Colon (tissue), 2 donors: ENCODE data around the gene SEMA5B.

ENCODE experiments used
- FAIRE-seq: peaks from 2 replicates; lab custom pipeline; 2012; peaks lifted over from hg19 to GRCh38; lab: Jason Lieb, UNC
- donor health status: control.
- donor health status: control.

Gene SEMA5B

GRCh38 chr3:123027292-123028232 is at the start of gene SEMA5B:
SEMA5B (minus strand) TSS chr3:123027763; CDS start chr3:122961263, 66,500 bp downstream.
- no peak for FAIRE-seq

- FAIRE-seq: no peak
Observed at GRCh38 chr3:123076496-123077418, 49.2 kb upstream of the SEMA5B start.

- no peak for FAIRE-seq
Observed at GRCh38 chr3:123076112-123076495, 48.5 kb upstream of the SEMA5B start.

DNA sequence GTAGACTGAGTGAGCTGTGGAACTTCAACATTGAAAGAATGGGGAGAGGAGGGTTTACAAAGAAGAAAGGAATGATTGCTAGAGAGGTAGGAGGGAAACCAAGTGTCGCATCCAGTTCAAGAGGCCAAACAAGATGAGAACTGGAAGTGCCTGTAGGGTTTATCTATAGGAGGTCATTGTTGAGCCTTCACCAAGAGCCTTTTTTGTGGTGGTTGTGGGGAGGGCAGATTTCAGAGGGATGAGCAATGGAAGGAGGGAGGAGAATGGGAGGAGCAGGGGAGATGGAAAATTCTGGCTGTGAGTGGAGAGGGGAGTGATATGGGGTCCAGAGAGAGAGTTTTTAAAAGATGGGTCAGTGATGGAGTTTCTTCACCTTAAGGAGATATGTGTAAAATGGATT is 47.8 kb upstream of the SEMA5B start:
- no peak for FAIRE-seq

GRCh38 chr3:123072564-123072963 is 45.0 kb upstream of the SEMA5B start:
- FAIRE-seq: no peak

DNA sequence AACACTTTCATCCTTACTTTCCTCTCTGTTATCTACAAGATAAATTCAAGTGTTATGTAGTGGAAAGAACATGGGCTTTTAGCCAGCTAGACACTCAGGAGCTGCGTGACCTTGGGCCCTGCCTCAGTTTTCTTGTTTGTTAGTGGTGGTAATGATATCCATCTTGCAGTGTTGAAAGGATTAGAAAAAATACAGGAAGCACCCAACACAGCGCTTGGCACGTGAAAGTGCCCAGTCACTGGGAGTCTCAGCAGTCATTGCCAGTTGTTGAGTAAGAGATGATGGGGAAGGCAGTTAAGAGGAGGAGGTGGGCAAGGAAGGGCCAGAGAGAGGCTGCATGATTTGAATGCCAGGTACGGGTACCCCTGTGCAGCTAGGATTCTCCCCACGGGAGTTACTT is 44.6 kb upstream of the SEMA5B start:
- FAIRE-seq: no peak

- FAIRE-seq: no peak
Observed at GRCh38 chr3:123071581-123071980, 44.0 kb upstream of the SEMA5B start.

DNA sequence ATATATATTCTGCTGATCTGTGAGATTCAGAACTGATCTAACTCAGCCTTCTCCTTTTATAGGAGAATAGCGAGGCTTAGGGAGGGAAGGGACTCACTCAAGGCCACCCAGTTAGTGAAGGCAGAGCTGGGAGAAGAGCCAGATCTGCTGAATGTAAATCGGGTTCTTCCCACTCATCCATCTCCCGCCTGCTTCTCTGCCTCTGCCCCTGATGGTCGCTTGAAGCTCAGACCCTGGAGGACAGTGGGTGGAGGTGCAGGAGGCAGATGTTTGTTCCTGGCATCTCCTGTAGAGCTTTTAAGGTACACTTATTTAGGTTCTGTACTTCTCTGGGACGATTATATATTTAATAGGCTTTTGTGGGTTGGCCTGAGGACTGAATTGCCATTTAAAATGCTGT is 43.6 kb upstream of the SEMA5B start:
- no peak for FAIRE-seq

DNA sequence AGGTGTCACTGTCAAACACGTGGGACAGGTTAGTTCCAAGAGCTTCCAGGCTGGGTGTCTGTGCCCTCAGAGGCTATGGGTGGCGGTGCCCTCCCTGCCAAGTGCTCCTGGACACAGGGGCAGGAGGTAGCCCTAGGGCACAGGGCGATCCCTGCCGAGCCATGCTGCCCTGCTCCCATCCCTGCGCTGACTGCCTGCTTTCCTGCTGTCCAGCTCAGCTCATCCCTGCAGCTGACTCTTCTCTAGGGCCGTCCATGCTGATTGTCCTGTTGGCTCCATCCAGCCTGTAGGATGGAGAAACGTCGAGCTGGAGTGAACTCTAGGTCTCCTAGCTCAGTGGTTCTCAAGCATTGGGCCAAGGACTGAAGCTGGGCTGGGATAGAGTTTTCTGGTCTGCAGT is 42.9 kb upstream of the SEMA5B start:
- no peak for FAIRE-seq

DNA sequence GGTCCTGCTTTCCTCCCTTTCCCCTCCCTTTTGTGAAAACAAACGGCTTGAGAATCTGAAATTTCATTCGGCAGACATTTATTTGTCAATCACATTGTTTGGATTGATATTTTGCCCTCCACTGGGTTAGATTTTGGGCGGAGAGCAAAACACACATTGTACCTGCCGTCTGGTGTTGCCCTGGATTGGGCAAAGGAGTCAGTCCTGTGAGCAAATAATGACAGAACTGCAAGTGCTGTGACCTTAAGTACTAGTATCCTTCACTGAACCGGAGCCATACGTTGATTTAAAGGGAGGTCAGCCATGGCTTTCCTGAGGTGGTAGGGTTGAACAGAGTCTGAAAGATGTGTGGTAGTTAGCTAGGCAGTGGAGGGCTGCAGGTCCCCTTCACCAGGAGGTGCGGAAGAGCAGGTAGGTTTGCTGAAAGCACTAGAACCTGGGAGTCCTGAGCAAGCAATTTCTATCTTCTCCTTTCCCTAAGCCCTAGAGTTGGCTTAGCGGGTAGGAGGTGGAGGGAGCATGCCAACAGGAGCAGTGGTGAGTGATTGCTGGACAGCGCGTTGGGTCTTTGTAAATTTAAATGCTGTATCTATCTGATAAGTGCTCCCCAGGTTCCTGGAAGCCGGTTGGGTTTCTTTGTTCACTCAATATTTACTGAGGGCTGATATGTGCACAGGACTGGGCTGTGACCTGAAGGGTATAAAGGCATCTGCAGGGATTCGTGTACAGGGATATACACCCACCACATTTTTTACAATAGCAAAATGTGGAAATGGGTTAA is 41.2 kb upstream of the SEMA5B start:
- FAIRE-seq: no peak

- FAIRE-seq: no peak
Observed at GRCh38 chr3:123067689-123068600, 40.4 kb upstream of the SEMA5B start.

DNA sequence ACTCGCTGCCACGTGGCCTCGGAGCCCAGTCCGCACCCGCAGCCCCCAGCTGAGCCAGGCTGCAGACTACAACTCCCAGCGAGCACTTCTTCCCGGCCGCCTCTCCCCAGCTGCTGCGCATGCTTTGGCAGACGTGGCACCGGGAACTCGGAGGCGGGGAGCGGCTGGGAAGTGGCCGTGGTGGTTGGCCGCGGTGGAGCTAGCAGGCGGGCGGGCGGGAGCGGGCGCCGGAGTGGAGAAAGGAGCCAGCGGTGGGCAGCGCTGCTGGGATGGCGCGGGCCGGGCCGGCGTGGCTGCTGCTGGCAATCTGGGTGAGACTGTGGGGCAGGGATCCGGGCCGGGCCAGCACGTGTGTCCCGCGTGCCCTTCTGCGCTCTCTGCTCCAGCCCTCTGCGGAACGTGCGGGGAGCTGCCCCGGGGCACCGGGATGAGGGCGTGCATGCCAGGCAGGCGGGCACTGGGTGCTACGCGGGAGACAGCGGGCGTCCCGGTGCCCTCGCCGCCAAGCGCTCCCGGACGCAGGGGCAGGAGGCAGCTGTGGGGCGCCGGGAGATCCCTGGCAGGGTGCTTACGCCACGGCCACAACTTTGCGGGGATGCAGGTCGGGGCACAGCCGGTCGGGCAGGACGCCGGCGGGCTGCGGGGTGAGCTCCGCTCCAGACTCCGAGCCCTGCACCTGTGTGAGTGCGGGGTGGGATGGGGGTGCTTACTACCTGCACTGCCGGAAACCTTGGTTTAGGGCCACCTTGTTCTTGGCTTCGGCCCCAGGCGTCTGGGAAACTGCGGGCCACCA is 39.5 kb upstream of the SEMA5B start, which contains the start of gene PDIA5:
PDIA5 (plus strand) TSS at position 130 of the 793 bp plus-strand sequence; CDS start at position 270, 140 bp downstream.
- no peak for FAIRE-seq

- no peak for FAIRE-seq
Observed at GRCh38 chr3:123066599-123066895, 39.0 kb upstream of the SEMA5B start.

DNA sequence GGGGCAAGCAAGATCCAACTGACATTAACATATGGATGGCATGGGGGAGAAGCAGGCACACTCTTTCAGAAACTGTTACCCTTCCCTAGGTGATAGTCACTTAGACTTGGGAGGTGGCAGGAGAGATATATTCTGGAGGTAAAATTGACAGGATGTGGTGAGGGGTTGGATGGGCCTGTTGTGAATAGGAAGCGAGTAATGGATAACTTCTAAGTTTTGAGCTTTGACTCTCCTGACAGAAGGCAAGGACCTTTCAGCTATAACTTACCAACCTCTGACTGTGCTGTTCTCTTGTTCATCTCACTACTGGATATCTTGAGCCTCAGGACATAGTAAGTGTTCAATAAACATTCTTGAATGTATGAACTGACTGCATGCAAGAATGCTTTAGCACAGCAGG is 37.4 kb upstream of the SEMA5B start:
- no peak for FAIRE-seq

DNA sequence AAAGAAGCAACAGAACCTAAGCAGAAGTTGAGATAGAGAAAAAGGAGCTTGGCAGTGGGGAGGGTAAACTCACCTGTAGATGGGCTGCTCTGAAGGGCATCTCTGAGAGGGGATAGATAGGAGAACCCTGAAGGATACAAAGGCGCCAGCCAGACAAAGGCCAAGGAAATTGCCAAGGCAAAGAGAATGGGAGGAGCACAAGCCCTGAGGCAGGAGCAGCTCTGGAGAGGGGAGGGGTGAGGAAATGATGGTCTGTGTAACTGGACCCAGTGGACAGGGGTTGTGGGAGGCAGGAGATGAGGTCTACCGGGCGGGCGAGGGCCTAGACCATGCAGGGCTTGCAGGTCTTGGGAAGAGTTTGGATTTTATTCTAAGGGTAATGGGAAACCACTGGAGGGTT is 36.9 kb upstream of the SEMA5B start:
- no peak for FAIRE-seq

- no peak for FAIRE-seq
Observed at GRCh38 chr3:123063034-123063433, 35.5 kb upstream of the SEMA5B start.

GRCh38 chr3:123061856-123062255 is 34.3 kb upstream of the SEMA5B start:
- no peak for FAIRE-seq

GRCh38 chr3:123060054-123060453 is 32.5 kb upstream of the SEMA5B start:
- no peak for FAIRE-seq

- FAIRE-seq: no peak
Observed at GRCh38 chr3:123058505-123058904, 30.9 kb upstream of the SEMA5B start.

DNA sequence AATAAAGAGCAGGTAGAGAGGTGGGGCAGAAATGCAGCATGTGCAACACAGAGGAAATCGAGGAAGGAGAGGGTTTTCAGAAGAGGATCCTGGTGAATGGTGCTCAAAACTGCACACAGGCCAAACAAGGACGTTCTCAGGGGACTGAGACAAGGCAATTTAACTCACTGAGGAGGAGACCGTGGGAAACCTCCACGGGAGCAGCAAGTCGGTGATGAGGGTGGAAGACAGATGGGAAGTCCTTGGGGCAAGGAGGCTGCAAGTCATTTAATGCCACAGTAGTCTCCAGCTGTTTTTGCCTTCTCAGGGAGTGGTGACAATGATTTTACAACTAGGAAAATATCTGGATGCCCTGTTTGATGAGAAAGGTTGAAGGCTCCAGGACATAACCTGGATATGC is 27.8 kb upstream of the SEMA5B start:
- no peak for FAIRE-seq
